Measurements from ENCODE around the gene PTPN11.
A peak's percentile ranks its signal among the peaks of the same experiment; 100 is the strongest.

PTPN11 gene

GRCh38 chr12:112523856-112524255, 105.1 kb downstream of the PTPN11 start:
- no peak overlapping the region for H2BK120ac ChIP-seq (ENCODE audit: insufficient read depth, low read length, poor library complexity)
- peaks cover 2 to 3% of the 10 kb centered on the region in 2 experiments for H3K4me1 ChIP-seq (ENCODE audit: control insufficient read depth in 1 of 2, insufficient read depth in 2 of 2, low read length in 2 of 2)
- H2BK12ac ChIP-seq (ENCODE audit: low read length): no peak overlapping the region
- no peak overlapping the region for H2BK5ac ChIP-seq (ENCODE audit: low read depth, low read length, poor library complexity)
- DNase-seq: no peak
- H3K23ac ChIP-seq (ENCODE audit: low read length): no peak overlapping the region
- no peak overlapping the region for H3K4ac ChIP-seq (ENCODE audit: low read depth, low read length)
- no peak overlapping the region for H2AK5ac ChIP-seq (ENCODE audit: low read length)
- H3K4me2 ChIP-seq (ENCODE audit: low read length): no peak overlapping the region
- no peaks in the 10 kb centered on the region for H3K79me1 ChIP-seq (ENCODE audit: low read length)
- WGBS (ENCODE audit: extremely low coverage, insufficient coverage, insufficient read length): no CpG with 5 or more reads among the region's 5 CpGs
- no peak overlapping the region for H4K12ac ChIP-seq (ENCODE audit: low read depth, low read length)
- H3K4me3 ChIP-seq (ENCODE audit: low read depth, low read length): no peak overlapping the region
- no peak overlapping the region for H2AFZ ChIP-seq (ENCODE audit: insufficient read depth, low read length, poor library complexity)
- H3K9me3 ChIP-seq (ENCODE audit: insufficient read depth, low read depth, low read length): peaks cover 1% of the 10 kb centered on the region
- no peak overlapping the region for H3K14ac ChIP-seq (ENCODE audit: low read length)
- no peaks in the 10 kb centered on the region for H3K79me2 ChIP-seq (ENCODE audit: control insufficient read depth, insufficient read depth, low read length, poor library complexity)
- H4K91ac ChIP-seq (ENCODE audit: low read depth, low read length): no peak overlapping the region
- no peak overlapping the region for H3K27ac ChIP-seq (ENCODE audit: low read depth, low read length)
- no peaks in the 10 kb centered on the region for H3K27me3 ChIP-seq (ENCODE audit: insufficient read depth, low read length)
- no peaks in the 10 kb centered on the region for H3K36me3 ChIP-seq (ENCODE audit: control insufficient read depth in 1 of 2, insufficient read depth in 2 of 2, low read length in 2 of 2)
- no peak overlapping the region for H4K8ac ChIP-seq (ENCODE audit: low read depth, low read length)
- no peak overlapping the region for H3K9ac ChIP-seq (ENCODE audit: low read length)
- H3K18ac ChIP-seq (ENCODE audit: low read length): no peak overlapping the region

- no peaks in the 10 kb centered on the region for H3K36me3 ChIP-seq (ENCODE audit: control insufficient read depth in 1 of 2, insufficient read depth in 2 of 2, low read length in 2 of 2)
- H2AFZ ChIP-seq (ENCODE audit: insufficient read depth, low read length, poor library complexity): no peak overlapping the region
- WGBS (ENCODE audit: extremely low coverage, insufficient coverage, insufficient read length): no CpG with 5 or more reads among the region's 4 CpGs
- no peak for DNase-seq
- H3K4ac ChIP-seq (ENCODE audit: low read depth, low read length): no peak overlapping the region
- no peak overlapping the region for H4K91ac ChIP-seq (ENCODE audit: low read depth, low read length)
- no peak overlapping the region for H2AK5ac ChIP-seq (ENCODE audit: low read length)
- no peak overlapping the region for H3K4me2 ChIP-seq (ENCODE audit: low read length)
- peaks cover 1% of the 10 kb centered on the region for H3K9me3 ChIP-seq (ENCODE audit: insufficient read depth, low read depth, low read length)
- peaks cover 2 to 3% of the 10 kb centered on the region in 2 experiments for H3K4me1 ChIP-seq (ENCODE audit: control insufficient read depth in 1 of 2, insufficient read depth in 2 of 2, low read length in 2 of 2)
- H4K8ac ChIP-seq (ENCODE audit: low read depth, low read length): no peak overlapping the region
- no peaks in the 10 kb centered on the region for H3K79me1 ChIP-seq (ENCODE audit: low read length)
- H2BK5ac ChIP-seq (ENCODE audit: low read depth, low read length, poor library complexity): no peak overlapping the region
- H3K18ac ChIP-seq (ENCODE audit: low read length): no peak overlapping the region
- H3K23ac ChIP-seq (ENCODE audit: low read length): no peak overlapping the region
- H3K14ac ChIP-seq (ENCODE audit: low read length): no peak overlapping the region
- H4K12ac ChIP-seq (ENCODE audit: low read depth, low read length): no peak overlapping the region
- no peak overlapping the region for H2BK12ac ChIP-seq (ENCODE audit: low read length)
- no peak overlapping the region for H3K27ac ChIP-seq (ENCODE audit: low read depth, low read length)
- H3K79me2 ChIP-seq (ENCODE audit: control insufficient read depth, insufficient read depth, low read length, poor library complexity): no peaks in the 10 kb centered on the region
- H2BK120ac ChIP-seq (ENCODE audit: insufficient read depth, low read length, poor library complexity): no peak overlapping the region
- H3K27me3 ChIP-seq (ENCODE audit: insufficient read depth, low read length): no peaks in the 10 kb centered on the region
- no peak overlapping the region for H3K4me3 ChIP-seq (ENCODE audit: low read depth, low read length)
- H3K9ac ChIP-seq (ENCODE audit: low read length): no peak overlapping the region
These were observed 105.5 kb downstream of the PTPN11 start for GRCh38 chr12:112524269-112524668.

GRCh38 chr12:112524676-112525425, 106.1 kb downstream of the PTPN11 start:
- no peaks in the 10 kb centered on the region for H3K36me3 ChIP-seq (ENCODE audit: control insufficient read depth in 1 of 2, insufficient read depth in 2 of 2, low read length in 2 of 2)
- no peak overlapping the region for H2BK5ac ChIP-seq (ENCODE audit: low read depth, low read length, poor library complexity)
- WGBS (ENCODE audit: extremely low coverage, insufficient coverage, insufficient read length): no CpG with 5 or more reads among the region's 5 CpGs
- H3K4me2 ChIP-seq (ENCODE audit: low read length): no peak overlapping the region
- no peak overlapping the region for H3K4ac ChIP-seq (ENCODE audit: low read depth, low read length)
- peaks cover 2 to 3% of the 10 kb centered on the region in 2 experiments for H3K4me1 ChIP-seq (ENCODE audit: control insufficient read depth in 1 of 2, insufficient read depth in 2 of 2, low read length in 2 of 2)
- H2BK12ac ChIP-seq (ENCODE audit: low read length): no peak overlapping the region
- H3K9ac ChIP-seq (ENCODE audit: low read length): no peak overlapping the region
- H2AK5ac ChIP-seq (ENCODE audit: low read length): no peak overlapping the region
- no peak overlapping the region for H3K27ac ChIP-seq (ENCODE audit: low read depth, low read length)
- H2AFZ ChIP-seq (ENCODE audit: insufficient read depth, low read length, poor library complexity): no peak overlapping the region
- peaks cover 1% of the 10 kb centered on the region for H3K9me3 ChIP-seq (ENCODE audit: insufficient read depth, low read depth, low read length)
- H3K18ac ChIP-seq (ENCODE audit: low read length): no peak overlapping the region
- H3K23ac ChIP-seq (ENCODE audit: low read length): no peak overlapping the region
- H4K8ac ChIP-seq (ENCODE audit: low read depth, low read length): no peak overlapping the region
- no peaks in the 10 kb centered on the region for H3K27me3 ChIP-seq (ENCODE audit: insufficient read depth, low read length)
- no peak overlapping the region for H3K4me3 ChIP-seq (ENCODE audit: low read depth, low read length)
- peak; percentile 85 to 94 for DNase-seq
- no peaks in the 10 kb centered on the region for H3K79me1 ChIP-seq (ENCODE audit: low read length)
- no peaks in the 10 kb centered on the region for H3K79me2 ChIP-seq (ENCODE audit: control insufficient read depth, insufficient read depth, low read length, poor library complexity)
- no peak overlapping the region for H4K91ac ChIP-seq (ENCODE audit: low read depth, low read length)
- H4K12ac ChIP-seq (ENCODE audit: low read depth, low read length): no peak overlapping the region
- no peak overlapping the region for H3K14ac ChIP-seq (ENCODE audit: low read length)
- H2BK120ac ChIP-seq (ENCODE audit: insufficient read depth, low read length, poor library complexity): no peak overlapping the region

- Histone ChIP-seq H2BK5ac (ENCODE audit: low read depth, low read length, poor library complexity) (no peak overlapping the region), H2AK5ac (ENCODE audit: low read length) (no peak overlapping the region), H2AFZ (ENCODE audit: insufficient read depth, low read length, poor library complexity) (no peak overlapping the region), H4K8ac (ENCODE audit: low read depth, low read length) (no peak overlapping the region), H3K4me2 (ENCODE audit: low read length) (no peak overlapping the region), H3K4me3 (ENCODE audit: low read depth, low read length) (no peak overlapping the region), H3K27ac (ENCODE audit: low read depth, low read length) (no peak overlapping the region), H3K4me1 (ENCODE audit: control insufficient read depth in 1 of 2, insufficient read depth in 2 of 2, low read length in 2 of 2) (peaks cover 2 to 3% of the 10 kb centered on the region in 2 experiments), H4K12ac (ENCODE audit: low read depth, low read length) (no peak overlapping the region), H3K9me3 (ENCODE audit: insufficient read depth, low read depth, low read length) (peaks cover 1% of the 10 kb centered on the region), H3K4ac (ENCODE audit: low read depth, low read length) (no peak overlapping the region), H2BK12ac (ENCODE audit: low read length) (no peak overlapping the region), H3K18ac (ENCODE audit: low read length) (no peak overlapping the region), H3K36me3 (ENCODE audit: control insufficient read depth in 1 of 2, insufficient read depth in 2 of 2, low read length in 2 of 2) (no peaks in the 10 kb centered on the region), H4K91ac (ENCODE audit: low read depth, low read length) (no peak overlapping the region), H3K23ac (ENCODE audit: low read length) (no peak overlapping the region), H3K79me2 (ENCODE audit: control insufficient read depth, insufficient read depth, low read length, poor library complexity) (no peaks in the 10 kb centered on the region), H2BK120ac (ENCODE audit: insufficient read depth, low read length, poor library complexity) (no peak overlapping the region), H3K27me3 (ENCODE audit: insufficient read depth, low read length) (no peaks in the 10 kb centered on the region), H3K79me1 (ENCODE audit: low read length) (no peaks in the 10 kb centered on the region), H3K9ac (ENCODE audit: low read length) (no peak overlapping the region), H3K14ac (ENCODE audit: low read length) (no peak overlapping the region)
- no peak for DNase-seq
- WGBS (ENCODE audit: extremely low coverage, insufficient coverage, insufficient read length): no CpG with 5 or more reads among the region's 6 CpGs
These were observed 106.7 kb downstream of the PTPN11 start for GRCh38 chr12:112525426-112525809.

Data from trophoblast cell (in vitro differentiated cells and primary cell).